OCI-LY7 (cell line): ENCODE data around the gene PSTPIP2. TPM values are rescaled to one million over a fixed set of nuclear protein-coding genes. Genes with fewer than 3 reads are reported as not detected.

Source experiments
- BruUV-seq: library from RNA; stranded (reverse); fragments of 400-500 nt; replicated peaks from 2 replicates; lab custom pipeline; 2021; lab: Mats Ljungman, UMichigan
- CTCF ChIA-PET: fragments of 300-600 bp; sonication (Branson Sonifier 250); formaldehyde crosslinking; loops from one replicate; lab custom pipeline; 2022; ENCODE audit warnings: antibody characterized with exemption; ENCODE audit not compliant: unreplicated experiment; lab: Charles Lee
- POLR2A ChIA-PET: fragments of 300-600 bp; sonication (Branson Sonifier 250); formaldehyde crosslinking; loops from one replicate; lab custom pipeline; 2022; ENCODE audit warnings: antibody characterized with exemption; lab: Charles Lee
- DNase-seq: peaks from one replicate; pipeline ENCODE4 v3.0.0-alpha.2; 2015; ENCODE audit warnings: low spot score
- H2AFZ ChIP-seq: fragments of 200-600 bp; sonication (generic), shearing (Covaris generic); 2 replicates; pipeline ENCODE4 v1.6.1; 2014; ENCODE audit warnings: mild to moderate bottlenecking, antibody characterized with exemption, low read length, moderate library complexity
- H3K27ac ChIP-seq: fragments of 200-600 bp; sonication (generic); 2 replicates; pipeline ENCODE4 v1.5.1; 2014; ENCODE audit warnings: mixed run types, low read depth, mild to moderate bottlenecking, moderate library complexity, low read length, inconsistent platforms; ENCODE audit not compliant: poor library complexity, severe bottlenecking
- H3K36me3 ChIP-seq: fragments of 200-600 bp; sonication (generic); 2 replicates; pipeline ENCODE4 v1.6.1; 2014; ENCODE audit warnings: mild to moderate bottlenecking, antibody characterized with exemption, low read length, moderate library complexity, mixed read lengths; ENCODE audit not compliant: insufficient read depth
- H3K4me1 ChIP-seq: fragments of 200-600 bp; sonication (generic); 2 replicates; pipeline ENCODE4 v1.5.1; 2014; ENCODE audit warnings: mild to moderate bottlenecking, low read length; ENCODE audit not compliant: insufficient read depth, poor library complexity, severe bottlenecking
- H3K4me2 ChIP-seq: fragments of 200-600 bp; sonication (generic); 2 replicates; pipeline ENCODE4 v1.6.1; 2014; ENCODE audit warnings: mild to moderate bottlenecking, low read length
- H3K4me3 ChIP-seq: fragments of 200-600 bp; sonication (generic); 2 replicates; pipeline ENCODE4 v1.5.1; 2014; ENCODE audit warnings: mild to moderate bottlenecking, low read depth, low read length; ENCODE audit not compliant: poor library complexity, severe bottlenecking
- H3K79me2 ChIP-seq: fragments of 200-600 bp; sonication (generic); 2 replicates; pipeline ENCODE4 v1.6.1; 2016; ENCODE audit warnings: low read depth, mild to moderate bottlenecking, low read length, moderate library complexity, mixed read lengths; ENCODE audit not compliant: insufficient read depth
- H3K9me2 ChIP-seq: fragments of 200-600 bp; sonication (generic); 2 replicates; pipeline ENCODE4 v1.6.1; 2016; ENCODE audit warnings: mild to moderate bottlenecking, low read length, mixed read lengths; ENCODE audit not compliant: insufficient read depth
- H3K9me3 ChIP-seq: fragments of 200-600 bp; sonication (generic); 2 replicates; pipeline ENCODE4 v1.6.1; 2014; ENCODE audit warnings: mild to moderate bottlenecking, mixed run types, low read length, mixed read lengths
- H4K20me1 ChIP-seq: fragments of 200-600 bp; sonication (generic); 2 replicates; pipeline ENCODE4 v1.6.1; 2014; ENCODE audit warnings: mild to moderate bottlenecking, antibody characterized with exemption, low read length, moderate library complexity, mixed read lengths; ENCODE audit not compliant: insufficient read depth
- CTCF ChIP-seq: fragments of 200-600 bp; sonication (generic); conservative IDR thresholded peaks from 2 replicates; pipeline ENCODE4 v1.5.1; 2014; ENCODE audit warnings: mild to moderate bottlenecking, antibody characterized with exemption, low read length, moderate library complexity, mixed read lengths
- EZH2phosphoT487 ChIP-seq: fragments of 200-600 bp; sonication (generic); IDR thresholded peaks from 2 replicates; pipeline ENCODE4 v1.6.1; 2018; ENCODE audit warnings: low read depth, borderline replicate concordance, mild to moderate bottlenecking, mixed run types, antibody characterized with exemption, low read length, moderate library complexity, mixed read lengths
- intact Hi-C: fragments of 100-400 bp; cut with micrococcal nuclease; formaldehyde crosslinking; loops from one replicate; pipeline ENCODE4 v1.10.0; 2022; ENCODE audit not compliant: unreplicated experiment
- total RNA-seq, 2 experiments: library from RNA; depleted of rRNA in 1 of 2; stranded (reverse); fragments of >200 nt in 1 of 2; shearing (Covaris generic) in 1 of 2; gene quantifications; 2 replicates each; pipeline ENCODE4 v1.2.3, GENCODE V29; 2014 to 2022

PSTPIP2 gene
- total RNA-seq, 2 experiments from 2014 or later, result not detected

GRCh38 chr18:46073474-46074331 is 1.6 kb upstream of the PSTPIP2 start:
- Histone ChIP-seq H3K9me2 (no peaks in the 10 kb centered on the region), H2AFZ (no peak overlapping the region), H3K4me1 (no peaks in the 10 kb centered on the region), H4K20me1 (no peaks in the 10 kb centered on the region), H3K36me3 (peaks cover 19% of the 10 kb centered on the region), H3K4me3 (no peak overlapping the region), H3K27ac (no peak overlapping the region), H3K79me2 (no peaks in the 10 kb centered on the region), H3K9me3 (no peaks in the 10 kb centered on the region), H3K4me2 (no peak overlapping the region)
- TF ChIP-seq CTCF (peak; percentile 74), EZH2phosphoT487 (no peak)
- intact Hi-C loops, result loop anchor here (2.0 to 10.0 kb wide), 2 partner anchors 99 to 379 kb away; no protein-coding TSS in a partner anchor
- DNase-seq, result peak; percentile 29
- BruUV-seq, result no TSS peak
- ChIA-PET CTCF (no interaction called here), POLR2A (no interaction called here)

GRCh38 chr18:46072959-46073358 is 899 bp upstream of the PSTPIP2 start:
- POLR2A ChIA-PET, result no interaction called here
- no TSS peak for BruUV-seq
- Histone ChIP-seq H3K27ac (no peak overlapping the region), H3K9me3 (no peaks in the 10 kb centered on the region), H3K36me3 (peaks cover 11% of the 10 kb centered on the region), H4K20me1 (no peaks in the 10 kb centered on the region), H2AFZ (no peak overlapping the region), H3K4me3 (no peak overlapping the region), H3K9me2 (no peaks in the 10 kb centered on the region), H3K4me2 (no peak overlapping the region), H3K4me1 (no peaks in the 10 kb centered on the region), H3K79me2 (no peaks in the 10 kb centered on the region)
- intact Hi-C loops, result loop anchor here (2.0 to 10.0 kb wide), 2 partner anchors 98 to 378 kb away; no protein-coding TSS in a partner anchor
- CTCF ChIA-PET, result no interaction called here
- TF ChIP-seq EZH2phosphoT487 (no peak), CTCF (no peak)
- DNase-seq, result no peak

GRCh38 chr18:46072376-46072867 is 362 bp upstream of the PSTPIP2 start:
- Histone ChIP-seq H4K20me1 (no peaks in the 10 kb centered on the region), H3K4me1 (no peaks in the 10 kb centered on the region), H3K4me3 (no peak overlapping the region), H2AFZ (no peak overlapping the region), H3K9me2 (no peaks in the 10 kb centered on the region), H3K36me3 (peaks cover 6% of the 10 kb centered on the region), H3K79me2 (no peaks in the 10 kb centered on the region), H3K27ac (no peak overlapping the region), H3K4me2 (no peak overlapping the region), H3K9me3 (no peaks in the 10 kb centered on the region)
- BruUV-seq, result no TSS peak
- no peak for DNase-seq
- TF ChIP-seq EZH2phosphoT487 (no peak), CTCF (no peak)
- intact Hi-C loops, result loop anchor here (2.0 to 10.0 kb wide), 2 partner anchors 98 to 378 kb away; no protein-coding TSS in a partner anchor
- ChIA-PET POLR2A (no interaction called here), CTCF (no interaction called here)
